Measurements from ENCODE around the gene ZNF778.

ZNF778 gene

GRCh38 chr16:89216315-89217137 is 977 bp upstream of the ZNF778 start:
- no peak overlapping the region for H2BK5ac ChIP-seq (ENCODE audit: low read depth, low read length, poor library complexity, severe bottlenecking)
- H2BK12ac ChIP-seq (ENCODE audit: low read length in 2 of 2), result no peak overlapping the region
- peak overlapping the region; percentile 99 for H3K9ac ChIP-seq (ENCODE audit: low read length)

GRCh38 chr16:89217138-89217387 is 440 bp upstream of the ZNF778 start:
- Histone ChIP-seq H3K79me1 (replicated peaks; ENCODE audit: low read length, poor library complexity, severe bottlenecking) (peaks cover 30% of the 10 kb centered on the region), H2BK5ac (ENCODE audit: low read depth, low read length, poor library complexity, severe bottlenecking) (peak overlapping the region; percentile 90), H3K23ac (ENCODE audit: low read length in 2 of 2) (no peak overlapping the region), H2BK12ac (ENCODE audit: low read length in 2 of 2) (no peak overlapping the region), H3K14ac (ENCODE audit: low read length in 2 of 2) (no peak overlapping the region), H3K27me3 (ENCODE audit: control insufficient read depth in 1 of 2, insufficient read depth in 1 of 2, low read length in 2 of 2) (no peaks in the 10 kb centered on the region), H4K91ac (ENCODE audit: low read length) (peak overlapping the region; percentile 88), H3K4ac (ENCODE audit: low read depth in 1 of 2, low read length in 2 of 2) (peak overlapping the region; percentile 35 to 100), H3K4me1 (ENCODE audit: control insufficient read depth, insufficient read depth, low read depth, low read length) (peaks cover 6% of the 10 kb centered on the region), H3K9ac (ENCODE audit: low read length) (peak overlapping the region; percentile 99), H2BK15ac (ENCODE audit: low read depth, poor library complexity, severe bottlenecking) (no peak overlapping the region), H2AFZ (ENCODE audit: low read depth, low read length) (peak overlapping the region; percentile 99), H3K9me3 (ENCODE audit: control insufficient read depth, low read length) (no peaks in the 10 kb centered on the region), H3K36me3 (ENCODE audit: control insufficient read depth in 1 of 2, insufficient read depth in 2 of 2, low read depth in 1 of 2, low read length in 2 of 2) (peaks cover 18 to 24% of the 10 kb centered on the region in 2 experiments), H3K18ac (ENCODE audit: low read depth in 1 of 2, low read length in 2 of 2) (peak overlapping the region in 1 of 2 experiments; percentile 92), H2AK5ac (ENCODE audit: low read length, severe bottlenecking) (no peak overlapping the region), H4K8ac (ENCODE audit: low read length) (peak overlapping the region; percentile 99), H2BK120ac (ENCODE audit: low read depth, low read length) (no peak overlapping the region), H3K4me2 (ENCODE audit: low read length, poor library complexity, severe bottlenecking) (peak overlapping the region; percentile 90), H3K27ac (ENCODE audit: low read length, poor library complexity, severe bottlenecking) (peak overlapping the region; percentile 91), H3K4me3 (ENCODE audit: insufficient read depth in 1 of 2, low read depth in 1 of 2, low read length in 2 of 2) (peak overlapping the region; percentile 91 to 95)
- no peak for DNase-seq
- WGBS, result 0% methylated on average over 8 of the region's 11 CpGs

More at GRCh38 chr16:89216315-89217137, 977 bp upstream of the ZNF778 start:
- H3K18ac ChIP-seq (ENCODE audit: low read depth in 1 of 2, low read length in 2 of 2), result no peak overlapping the region
- no peak overlapping the region for H2BK15ac ChIP-seq (ENCODE audit: low read depth, poor library complexity, severe bottlenecking)
- peak overlapping the region; percentile 28 for H4K8ac ChIP-seq (ENCODE audit: low read length)
- H3K4me3 ChIP-seq (ENCODE audit: insufficient read depth in 1 of 2, low read depth in 1 of 2, low read length in 2 of 2), result peak overlapping the region; percentile 91 to 95
- no peak overlapping the region for H3K4ac ChIP-seq (ENCODE audit: low read depth in 1 of 2, low read length in 2 of 2)
- peak overlapping the region; percentile 56 for H2AK5ac ChIP-seq (ENCODE audit: low read length, severe bottlenecking)
- H3K36me3 ChIP-seq (ENCODE audit: control insufficient read depth in 1 of 2, insufficient read depth in 2 of 2, low read depth in 1 of 2, low read length in 2 of 2), result peaks cover 12 to 18% of the 10 kb centered on the region in 2 experiments
- no peak overlapping the region for H3K27ac ChIP-seq (ENCODE audit: low read length, poor library complexity, severe bottlenecking)
- H4K91ac ChIP-seq (ENCODE audit: low read length), result no peak overlapping the region
- H3K14ac ChIP-seq (ENCODE audit: low read length in 2 of 2), result no peak overlapping the region
- H3K27me3 ChIP-seq (ENCODE audit: control insufficient read depth in 1 of 2, insufficient read depth in 1 of 2, low read length in 2 of 2), result peaks cover 0 to under 1% of the 10 kb centered on the region in 2 experiments
- H3K4me1 ChIP-seq (ENCODE audit: control insufficient read depth, insufficient read depth, low read depth, low read length), result peaks cover 6% of the 10 kb centered on the region
- H3K79me1 ChIP-seq (replicated peaks; ENCODE audit: low read length, poor library complexity, severe bottlenecking), result peaks cover 24% of the 10 kb centered on the region
- H3K9me3 ChIP-seq (ENCODE audit: control insufficient read depth, low read length), result no peaks in the 10 kb centered on the region
- H2BK120ac ChIP-seq (ENCODE audit: low read depth, low read length), result no peak overlapping the region
- 11% methylated on average over 25 of the region's 25 CpGs for WGBS
- DNase-seq, result peak; percentile 87
- peak overlapping the region; percentile 90 for H3K4me2 ChIP-seq (ENCODE audit: low read length, poor library complexity, severe bottlenecking)
- H2AFZ ChIP-seq (ENCODE audit: low read depth, low read length), result no peak overlapping the region
- H3K23ac ChIP-seq (ENCODE audit: low read length in 2 of 2), result no peak overlapping the region

GRCh38 chr16:89219365-89219764 is 1.9 kb downstream of the ZNF778 start:
- 85% methylated on average over 5 of the region's 5 CpGs for WGBS
- H3K79me1 ChIP-seq (replicated peaks; ENCODE audit: low read length, poor library complexity, severe bottlenecking), result peaks cover 41% of the 10 kb centered on the region
- peaks cover 6% of the 10 kb centered on the region for H3K4me1 ChIP-seq (ENCODE audit: control insufficient read depth, insufficient read depth, low read depth, low read length)
- H3K27ac ChIP-seq (ENCODE audit: low read length, poor library complexity, severe bottlenecking), result no peak overlapping the region
- no peaks in the 10 kb centered on the region for H3K27me3 ChIP-seq (ENCODE audit: control insufficient read depth in 1 of 2, insufficient read depth in 1 of 2, low read length in 2 of 2)
- no peak overlapping the region for H3K4ac ChIP-seq (ENCODE audit: low read depth in 1 of 2, low read length in 2 of 2)
- peak overlapping the region in 1 of 2 experiments; percentile 14 for H3K4me3 ChIP-seq (ENCODE audit: insufficient read depth in 1 of 2, low read depth in 1 of 2, low read length in 2 of 2)
- no peak overlapping the region for H2BK15ac ChIP-seq (ENCODE audit: low read depth, poor library complexity, severe bottlenecking)
- H2BK120ac ChIP-seq (ENCODE audit: low read depth, low read length), result no peak overlapping the region
- no peak overlapping the region for H4K8ac ChIP-seq (ENCODE audit: low read length)
- H4K91ac ChIP-seq (ENCODE audit: low read length), result no peak overlapping the region
- no peaks in the 10 kb centered on the region for H3K9me3 ChIP-seq (ENCODE audit: control insufficient read depth, low read length)
- H3K4me2 ChIP-seq (ENCODE audit: low read length, poor library complexity, severe bottlenecking), result no peak overlapping the region
- no peak overlapping the region for H2BK12ac ChIP-seq (ENCODE audit: low read length in 2 of 2)
- DNase-seq, result no peak
- H3K23ac ChIP-seq (ENCODE audit: low read length in 2 of 2), result no peak overlapping the region
- H2BK5ac ChIP-seq (ENCODE audit: low read depth, low read length, poor library complexity, severe bottlenecking), result no peak overlapping the region
- no peak overlapping the region for H3K14ac ChIP-seq (ENCODE audit: low read length in 2 of 2)
- H2AK5ac ChIP-seq (ENCODE audit: low read length, severe bottlenecking), result no peak overlapping the region
- peaks cover 40 to 44% of the 10 kb centered on the region in 2 experiments for H3K36me3 ChIP-seq (ENCODE audit: control insufficient read depth in 1 of 2, insufficient read depth in 2 of 2, low read depth in 1 of 2, low read length in 2 of 2)
- peak overlapping the region; percentile 27 for H3K9ac ChIP-seq (ENCODE audit: low read length)
- no peak overlapping the region for H3K18ac ChIP-seq (ENCODE audit: low read depth in 1 of 2, low read length in 2 of 2)
- H2AFZ ChIP-seq (ENCODE audit: low read depth, low read length), result no peak overlapping the region

GRCh38 chr16:89221604-89222003 is 4.1 kb downstream of the ZNF778 start:
- peaks cover 8% of the 10 kb centered on the region for H3K9me3 ChIP-seq (ENCODE audit: control insufficient read depth, low read length)
- no peak overlapping the region for H2BK15ac ChIP-seq (ENCODE audit: low read depth, poor library complexity, severe bottlenecking)
- H3K14ac ChIP-seq (ENCODE audit: low read length in 2 of 2), result no peak overlapping the region
- H2AK5ac ChIP-seq (ENCODE audit: low read length, severe bottlenecking), result no peak overlapping the region
- peaks cover 58 to 66% of the 10 kb centered on the region in 2 experiments for H3K36me3 ChIP-seq (ENCODE audit: control insufficient read depth in 1 of 2, insufficient read depth in 2 of 2, low read depth in 1 of 2, low read length in 2 of 2)
- H3K27ac ChIP-seq (ENCODE audit: low read length, poor library complexity, severe bottlenecking), result no peak overlapping the region
- H3K4ac ChIP-seq (ENCODE audit: low read depth in 1 of 2, low read length in 2 of 2), result no peak overlapping the region
- no peak overlapping the region for H2BK5ac ChIP-seq (ENCODE audit: low read depth, low read length, poor library complexity, severe bottlenecking)
- H3K4me1 ChIP-seq (ENCODE audit: control insufficient read depth, insufficient read depth, low read depth, low read length), result peaks cover 3% of the 10 kb centered on the region
- no peaks in the 10 kb centered on the region for H3K27me3 ChIP-seq (ENCODE audit: control insufficient read depth in 1 of 2, insufficient read depth in 1 of 2, low read length in 2 of 2)
- H4K8ac ChIP-seq (ENCODE audit: low read length), result no peak overlapping the region
- 96% methylated on average over 3 of the region's 3 CpGs for WGBS
- no peak overlapping the region for H2AFZ ChIP-seq (ENCODE audit: low read depth, low read length)
- H4K91ac ChIP-seq (ENCODE audit: low read length), result no peak overlapping the region
- no peak overlapping the region for H2BK120ac ChIP-seq (ENCODE audit: low read depth, low read length)
- H2BK12ac ChIP-seq (ENCODE audit: low read length in 2 of 2), result no peak overlapping the region
- no peak overlapping the region for H3K9ac ChIP-seq (ENCODE audit: low read length)
- H3K4me3 ChIP-seq (ENCODE audit: insufficient read depth in 1 of 2, low read depth in 1 of 2, low read length in 2 of 2), result no peak overlapping the region
- H3K23ac ChIP-seq (ENCODE audit: low read length in 2 of 2), result no peak overlapping the region
- DNase-seq, result no peak
- no peak overlapping the region for H3K4me2 ChIP-seq (ENCODE audit: low read length, poor library complexity, severe bottlenecking)
- H3K18ac ChIP-seq (ENCODE audit: low read depth in 1 of 2, low read length in 2 of 2), result no peak overlapping the region
- peaks cover 43% of the 10 kb centered on the region for H3K79me1 ChIP-seq (replicated peaks; ENCODE audit: low read length, poor library complexity, severe bottlenecking)
